KMS-11 (cell line): ENCODE results near the gene OR12D1.

Experiments used
- H2AFZ ChIP-seq: fragments of 200-600 bp; sonication (generic); 2 replicates; pipeline ENCODE4 v1.6.1; 2016; ENCODE audit warnings: antibody characterized with exemption, mixed run types, low read depth
- H3K27ac ChIP-seq: fragments of 200-600 bp; sonication (generic); 2 replicates; pipeline ENCODE4 v1.6.1; 2016; ENCODE audit warnings: mild to moderate bottlenecking, mixed run types
- H3K27me3 ChIP-seq: fragments of 200-600 bp; sonication (generic); 2 replicates; pipeline ENCODE4 v1.6.1; 2017; ENCODE audit warnings: mild to moderate bottlenecking, low read depth, mixed run types, moderate library complexity; ENCODE audit not compliant: insufficient read depth
- H3K36me3 ChIP-seq: fragments of 200-600 bp; sonication (generic); 2 replicates; pipeline ENCODE4 v1.6.1; 2017; ENCODE audit warnings: mild to moderate bottlenecking, mixed run types; ENCODE audit not compliant: insufficient read depth
- H3K4me1 ChIP-seq: fragments of 200-600 bp; sonication (generic); 2 replicates; pipeline ENCODE4 v1.6.1; 2016; ENCODE audit warnings: mild to moderate bottlenecking, low read depth, mixed run types; ENCODE audit not compliant: poor library complexity, severe bottlenecking
- H3K4me2 ChIP-seq: fragments of 200-600 bp; sonication (generic); 2 replicates; pipeline ENCODE4 v1.7.0; 2016; ENCODE audit warnings: mild to moderate bottlenecking, mixed run types
- H3K4me3 ChIP-seq: fragments of 200-600 bp; sonication (generic); IDR thresholded peaks from 2 replicates; pipeline ENCODE4 v1.6.1; 2017; ENCODE audit warnings: low read depth, low read length, mixed read lengths; ENCODE audit not compliant: insufficient read depth
- H3K79me2 ChIP-seq: fragments of 200-600 bp; sonication (generic); 2 replicates; pipeline ENCODE4 v1.6.1; 2016; ENCODE audit warnings: low read depth, mixed run types; ENCODE audit not compliant: insufficient read depth
- H3K9ac ChIP-seq: fragments of 200-600 bp; sonication (generic); 2 replicates; pipeline ENCODE4 v1.6.1; 2016; ENCODE audit warnings: mild to moderate bottlenecking, mixed run types
- H4K20me1 ChIP-seq: fragments of 200-600 bp; sonication (generic); 2 replicates; pipeline ENCODE4 v1.6.1; 2016; ENCODE audit warnings: mild to moderate bottlenecking, mixed run types; ENCODE audit not compliant: insufficient read depth
- CTCF ChIP-seq: fragments of 200-600 bp; sonication (generic); conservative IDR thresholded peaks from 2 replicates; pipeline ENCODE4 v1.6.1; 2017; ENCODE audit warnings: low read depth, mild to moderate bottlenecking, antibody characterized with exemption, low read length, moderate library complexity, mixed read lengths

The OR12D1 gene

GRCh38 chr6:29447670-29448069 is 32.9 kb downstream of the OR12D1 start:
- H3K27ac ChIP-seq, result no peak overlapping the region
- no peak for TF ChIP-seq CTCF

GRCh38 chr6:29451471-29452193 is 36.9 kb downstream of the OR12D1 start:
- Histone ChIP-seq H3K9ac (no peak overlapping the region), H3K36me3 (no peaks in the 10 kb centered on the region), H2AFZ (no peak overlapping the region), H4K20me1 (no peaks in the 10 kb centered on the region), H3K79me2 (no peaks in the 10 kb centered on the region), H3K4me2 (no peak overlapping the region), H3K4me3 (no peak overlapping the region), H3K27ac (no peak overlapping the region), H3K4me1 (no peaks in the 10 kb centered on the region), H3K27me3 (no peaks in the 10 kb centered on the region)
- no peak for TF ChIP-seq CTCF

More at GRCh38 chr6:29447670-29448069, 32.9 kb downstream of the OR12D1 start:
- Histone ChIP-seq H3K4me2 (no peak overlapping the region), H3K27me3 (no peaks in the 10 kb centered on the region), H2AFZ (no peak overlapping the region), H3K4me1 (no peaks in the 10 kb centered on the region), H3K79me2 (no peaks in the 10 kb centered on the region), H3K9ac (no peak overlapping the region), H4K20me1 (no peaks in the 10 kb centered on the region), H3K4me3 (no peak overlapping the region), H3K36me3 (no peaks in the 10 kb centered on the region)

- H4K20me1 ChIP-seq, result no peaks in the 10 kb centered on the region
- no peaks in the 10 kb centered on the region for H3K36me3 ChIP-seq
- no peak within 1 kb of the TSS for H3K27ac ChIP-seq
- no peak within 1 kb of the TSS for H3K9ac ChIP-seq
- no peak for TF ChIP-seq CTCF
- H3K4me2 ChIP-seq, result no peak within 1 kb of the TSS
- H3K4me3 ChIP-seq, result no peak within 1 kb of the TSS
- no peaks in the 10 kb centered on the region for H3K79me2 ChIP-seq
- no peaks in the 10 kb centered on the region for H3K4me1 ChIP-seq
- no peaks in the 10 kb centered on the region for H3K27me3 ChIP-seq
- no peak within 1 kb of the TSS for H2AFZ ChIP-seq
Measured at GRCh38 chr6:29456971-29457370, 42.2 kb downstream of the OR12D1 start, which contains the start of the genes OR11A1 and OR2H1. Gene OR11A1 (minus strand): TSS chr6:29457071. CDS start chr6:29427641, 29,430 bp downstream. Gene OR2H1 (plus strand): TSS chr6:29457155. CDS start chr6:29461770, 4,615 bp downstream.

- H3K9ac ChIP-seq, result no peak overlapping the region
- H3K4me3 ChIP-seq, result no peak overlapping the region
- no peak for TF ChIP-seq CTCF
- H3K27ac ChIP-seq, result no peak overlapping the region
- no peaks in the 10 kb centered on the region for H3K36me3 ChIP-seq
- no peak overlapping the region for H3K4me2 ChIP-seq
- H4K20me1 ChIP-seq, result no peaks in the 10 kb centered on the region
- no peak overlapping the region for H2AFZ ChIP-seq
- H3K79me2 ChIP-seq, result no peaks in the 10 kb centered on the region
- no peaks in the 10 kb centered on the region for H3K27me3 ChIP-seq
- H3K4me1 ChIP-seq, result no peaks in the 10 kb centered on the region
Measured at GRCh38 chr6:29461021-29461814, 46.5 kb downstream of the OR12D1 start.
